ENCODE results near the gene SLC25A24. TPM values are rescaled to one million over a fixed set of nuclear protein-coding genes. Genes with fewer than 3 reads are reported as not detected.
A peak's percentile ranks its signal among the peaks of the same experiment; 100 is the strongest.

SLC25A24 gene
- total and polyA plus RNA-seq, 2 of the 13 experiments (the other 11 are each of a cell fraction or from before 2014, with no cell fraction given), result 8.0 to 12.4 TPM

GRCh38 chr1:108125312-108126138 lies 74.6 kb downstream of the SLC25A24 start:
- H3K4me1 ChIP-seq (ENCODE audit: insufficient read depth, low read length), result no peaks in the 10 kb centered on the region
- CTCF ChIA-PET (ENCODE audit: low intra/inter-chr PET ratio, low total read pairs), result interaction anchor here (5.3 kb wide), 1 partner anchor 342 kb away, joined by 82 read pairs; no protein-coding TSS in a partner anchor
- FAIRE-seq (peak; percentile 80), DNase-seq (ENCODE audit: low spot score) (peak; percentile 61), ATAC-seq (peak; percentile 93)
- intact Hi-C loops (cut with micrococcal nuclease; ENCODE audit: unreplicated experiment), result loop anchor here (1.0 kb wide), 2 partner anchors 160 to 343 kb away; partner anchors contain the start of gene VAV3
- H4K20me1 ChIP-seq (ENCODE audit: insufficient read depth, low read length), result no peaks in the 10 kb centered on the region
- 3% methylated on average over 6 of the region's 7 CpGs for WGBS (ENCODE audit: low lambda C conversion rate)
- no peak overlapping the region for H3K4me2 ChIP-seq (ENCODE audit: low read depth, low read length)
- H3K36me3 ChIP-seq (replicated peaks in 1 of 2; ENCODE audit: control insufficient read depth in 1 of 2, insufficient read depth in 2 of 2, low read length in 2 of 2), result no peaks in the 10 kb centered on the region
- H3K4me3 ChIP-seq (replicated peaks in 1 of 3; ENCODE audit: insufficient read depth in 1 of 3, low read depth in 2 of 3, low read length in 3 of 3), result no peak overlapping the region
- BruUV-seq (replicated peaks), result no TSS peak
- no peak overlapping the region for H2AFZ ChIP-seq (ENCODE audit: low read length)
- H3K27me3 ChIP-seq (ENCODE audit: control insufficient read depth in 1 of 2, insufficient read depth in 2 of 2, low read length in 2 of 2), result peaks cover 0 to 2% of the 10 kb centered on the region in 2 experiments; a peak in 1 of 5 replicates
- POLR2A ChIA-PET, result no interaction called here
- no peaks in the 10 kb centered on the region for H3K79me2 ChIP-seq (ENCODE audit: insufficient read depth, low read length)
- no peak overlapping the region for H3K27ac ChIP-seq (ENCODE audit: extremely low read length, insufficient read depth, low read length)
- no peaks in the 10 kb centered on the region for H3K9me3 ChIP-seq (ENCODE audit: low read length)
- in situ Hi-C loops (cut with HindIII; ENCODE audit: extremely low pct_ligation_motif_present, low pct_unique_long_range_greater_than_20kb), result loop anchor here (5.0 kb wide), 1 partner anchor 338 kb away; no protein-coding TSS in a partner anchor
- no peak overlapping the region for H3K9ac ChIP-seq (ENCODE audit: insufficient read depth, low read depth, low read length)
- peak; percentile 99 for TF ChIP-seq SMC3 (IDR thresholded peaks at IDR 0.05; ENCODE audit: low read length)
- TF ChIP-seq, protein P1, sequence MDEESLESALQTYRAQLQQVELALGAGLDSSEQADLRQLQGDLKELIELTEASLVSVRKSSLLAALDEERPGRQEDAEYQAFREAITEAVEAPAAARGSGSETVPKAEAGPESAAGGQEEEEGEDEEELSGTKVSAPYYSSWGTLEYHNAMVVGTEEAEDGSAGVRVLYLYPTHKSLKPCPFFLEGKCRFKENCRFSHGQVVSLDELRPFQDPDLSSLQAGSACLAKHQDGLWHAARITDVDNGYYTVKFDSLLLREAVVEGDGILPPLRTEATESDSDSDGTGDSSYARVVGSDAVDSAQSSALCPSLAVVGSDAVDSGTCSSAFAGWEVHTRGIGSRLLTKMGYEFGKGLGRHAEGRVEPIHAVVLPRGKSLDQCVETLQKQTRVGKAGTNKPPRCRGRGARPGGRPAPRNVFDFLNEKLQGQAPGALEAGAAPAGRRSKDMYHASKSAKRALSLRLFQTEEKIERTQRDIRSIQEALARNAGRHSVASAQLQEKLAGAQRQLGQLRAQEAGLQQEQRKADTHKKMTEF (CRISPR knock-in tag; IDR thresholded peaks at IDR 0.05), result no peak
- TF ChIP-seq ZBTB38 (CRISPR knock-in tag; IDR thresholded peaks at IDR 0.05), result no peak
- no peak for TF ChIP-seq THRA (CRISPR knock-in tag; IDR thresholded peaks at IDR 0.05; ENCODE audit: borderline replicate concordance)
- 0 out of 2 replicates have a peak, but pooled peaks have one; percentile 25 for TF ChIP-seq CBX5 (CRISPR knock-in tag; IDR thresholded peaks at IDR 0.05; ENCODE audit: borderline replicate concordance)
- peak; percentile 31 for TF ChIP-seq XRCC5 (optimal IDR thresholded peaks at IDR 0.05; ENCODE audit: low read length)
- TF ChIP-seq ZNF256 (CRISPR knock-in tag; conservative IDR thresholded peaks at IDR 0.05), result no peak
- no peak for TF ChIP-seq EED (CRISPR knock-in tag; IDR thresholded peaks at IDR 0.05)
- TF ChIP-seq HOXA7 (CRISPR knock-in tag; IDR thresholded peaks at IDR 0.05), result no peak
- TF ChIP-seq THAP7 (CRISPR knock-in tag; IDR thresholded peaks at IDR 0.05), result no peak
- peak; percentile 98 for TF ChIP-seq STAG1 (CRISPR knock-in tag; IDR thresholded peaks at IDR 0.05)
- TF ChIP-seq PHF21A (CRISPR knock-in tag; IDR thresholded peaks at IDR 0.05), result no peak
- no peak for TF ChIP-seq RXRA (CRISPR knock-in tag; IDR thresholded peaks at IDR 0.05)
- TF ChIP-seq SNAPC2 (CRISPR knock-in tag; IDR thresholded peaks at IDR 0.05), result no peak
- TF ChIP-seq ZC3H13 (CRISPR knock-in tag; IDR thresholded peaks at IDR 0.05), result no peak
- TF ChIP-seq ZSCAN12 (CRISPR knock-in tag; IDR thresholded peaks at IDR 0.05), result no peak
- no peak for TF ChIP-seq CREB3 (CRISPR knock-in tag; IDR thresholded peaks at IDR 0.05)
- 0 out of 2 replicates have a peak, but pooled peaks have one; percentile 12 for TF ChIP-seq CEBPG (CRISPR knock-in tag; IDR thresholded peaks at IDR 0.05)
- TF ChIP-seq MAZ (IDR thresholded peaks at IDR 0.05; ENCODE audit: borderline replicate concordance, low read depth, low read length), result no peak
- no peak for TF ChIP-seq MAZ (CRISPR knock-in tag; IDR thresholded peaks at IDR 0.05; ENCODE audit: low read depth)
- TF ChIP-seq KDM2A (CRISPR knock-in tag; IDR thresholded peaks at IDR 0.05; ENCODE audit: borderline replicate concordance, low read depth), result 0 out of 2 replicates have a peak, but pooled peaks have one; percentile 26

Measured in HepG2 (cell line).